HG03342 (cell line): ENCODE measurements around the gene MPP1.

ENCODE experiments used
- ATAC-seq: cut with Tn5 transposase; IDR thresholded peaks from one replicate; pipeline ENCODE4 v1.9.1; 2021; ENCODE audit warnings: mild to moderate bottlenecking, moderate library complexity; ENCODE audit not compliant: unreplicated experiment

The MPP1 gene

GRCh38 chrX:154813801-154814200 is 8.5 kb upstream of the MPP1 start:
- no peak for ATAC-seq

- ATAC-seq, result no peak
Observed at GRCh38 chrX:154812341-154813101, 7.2 kb upstream of the MPP1 start.

DNA sequence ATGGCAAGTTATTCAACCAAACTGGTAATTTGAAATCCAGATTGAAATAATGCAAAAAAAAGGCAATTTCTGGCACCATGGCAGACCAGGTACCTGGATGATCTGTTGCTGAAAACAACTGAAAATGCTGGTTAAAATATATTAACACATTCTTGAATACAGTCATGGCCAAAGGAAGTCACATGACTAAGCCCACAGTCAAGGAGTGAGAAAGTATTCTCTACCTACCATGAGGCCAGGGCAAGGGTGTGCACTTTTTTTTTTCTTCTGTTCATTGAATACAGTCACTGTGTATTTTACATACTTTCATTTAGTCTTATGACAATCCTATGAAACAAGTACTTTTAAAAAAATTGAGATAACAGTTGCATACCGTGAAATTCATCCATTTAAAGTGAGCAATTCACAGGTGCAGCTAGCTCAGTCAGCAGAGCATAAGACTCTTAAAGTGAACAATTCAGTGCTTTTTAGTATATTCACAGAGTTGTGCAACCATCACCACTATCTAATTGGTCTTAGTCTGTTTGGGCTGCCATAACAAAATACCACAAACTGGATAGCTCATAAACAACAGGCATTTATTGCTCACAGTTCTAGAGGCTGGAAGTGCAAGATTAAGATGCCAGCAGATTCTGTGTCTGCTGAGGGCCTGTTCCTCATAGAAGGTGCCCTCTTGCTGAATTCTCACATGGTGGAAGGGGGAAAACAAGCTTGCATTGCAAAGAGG is 4.8 kb upstream of the MPP1 start:
- ATAC-seq, result no peak

GRCh38 chrX:154806837-154807501 is 1.7 kb upstream of the MPP1 start:
- no peak for ATAC-seq

DNA sequence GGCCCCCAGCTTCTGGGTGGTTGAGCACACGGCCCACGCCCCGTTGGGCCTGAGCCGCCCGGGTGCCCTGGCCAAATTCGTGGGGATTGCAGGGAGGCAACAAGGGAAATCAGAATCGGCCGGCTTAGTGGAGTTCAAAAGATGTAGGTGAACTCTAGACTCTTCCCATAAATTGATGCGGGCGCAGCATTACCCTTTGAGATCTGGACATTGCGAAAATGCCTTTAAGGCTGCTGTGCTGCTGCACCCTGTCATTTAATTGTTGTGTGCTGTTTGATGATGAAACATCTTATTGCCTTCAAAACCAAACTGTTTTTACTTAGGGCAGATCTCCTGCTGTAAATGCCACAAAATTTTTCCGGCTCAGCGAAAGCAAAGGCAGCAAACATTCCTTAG is 409 bp upstream of the MPP1 start:
- ATAC-seq, result no peak

GRCh38 chrX:154804261-154804956 is 876 bp downstream of the MPP1 start:
- ATAC-seq, result peak; percentile 6

DNA sequence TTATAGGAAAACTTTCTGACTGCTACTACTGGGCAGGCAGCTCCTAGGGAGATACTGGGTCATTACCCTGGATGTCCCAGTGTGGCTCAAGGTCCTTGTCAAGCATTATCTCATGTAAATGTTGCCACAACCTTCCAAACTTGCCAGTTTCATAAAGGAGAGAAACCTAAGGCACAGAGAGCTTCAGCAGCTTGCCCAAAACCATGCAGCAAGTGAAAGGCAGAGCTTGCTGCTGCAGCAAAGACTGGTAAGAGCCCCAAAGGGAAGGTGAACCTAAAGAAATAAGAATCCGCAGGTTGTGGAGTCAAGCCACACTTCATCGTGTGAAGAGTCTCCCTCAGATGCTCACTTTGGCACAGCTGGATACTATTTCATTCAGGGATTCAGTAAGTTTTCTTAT is 2.3 kb downstream of the MPP1 start:
- ATAC-seq, result no peak

DNA sequence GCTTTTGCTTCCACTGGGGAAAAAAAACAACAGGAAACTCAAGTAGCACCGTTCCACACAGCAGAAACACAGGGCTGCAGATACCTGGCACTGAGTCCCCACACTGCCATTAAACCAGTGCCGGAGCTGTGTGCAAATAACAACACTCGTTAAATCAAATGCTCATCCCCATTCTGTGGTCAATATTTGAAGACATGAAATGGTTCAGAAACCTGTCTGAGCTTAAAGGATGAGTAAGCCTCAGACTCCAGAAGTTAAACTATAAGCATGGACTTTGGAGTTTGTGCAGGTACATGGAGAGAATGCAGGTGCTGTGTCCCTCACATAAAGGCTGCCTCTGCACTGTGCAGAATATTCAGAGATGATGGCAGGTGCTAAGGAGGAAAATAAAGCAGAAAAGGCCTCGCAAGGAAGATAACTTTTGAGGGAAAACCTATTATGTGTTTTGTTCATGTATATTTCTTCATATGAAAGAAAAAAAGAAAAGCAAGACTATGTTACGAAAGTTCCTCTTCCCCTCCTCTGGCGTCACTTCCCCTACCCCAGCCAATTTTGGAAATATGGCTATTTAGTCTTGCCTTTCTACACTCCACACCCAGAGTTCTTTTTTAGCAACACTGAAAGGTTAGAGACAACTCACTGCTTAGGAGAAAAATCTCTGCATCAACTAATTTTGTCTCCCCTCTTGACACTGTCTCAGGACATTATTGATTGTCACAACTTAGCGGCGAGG is 4.6 kb downstream of the MPP1 start:
- no peak for ATAC-seq

DNA sequence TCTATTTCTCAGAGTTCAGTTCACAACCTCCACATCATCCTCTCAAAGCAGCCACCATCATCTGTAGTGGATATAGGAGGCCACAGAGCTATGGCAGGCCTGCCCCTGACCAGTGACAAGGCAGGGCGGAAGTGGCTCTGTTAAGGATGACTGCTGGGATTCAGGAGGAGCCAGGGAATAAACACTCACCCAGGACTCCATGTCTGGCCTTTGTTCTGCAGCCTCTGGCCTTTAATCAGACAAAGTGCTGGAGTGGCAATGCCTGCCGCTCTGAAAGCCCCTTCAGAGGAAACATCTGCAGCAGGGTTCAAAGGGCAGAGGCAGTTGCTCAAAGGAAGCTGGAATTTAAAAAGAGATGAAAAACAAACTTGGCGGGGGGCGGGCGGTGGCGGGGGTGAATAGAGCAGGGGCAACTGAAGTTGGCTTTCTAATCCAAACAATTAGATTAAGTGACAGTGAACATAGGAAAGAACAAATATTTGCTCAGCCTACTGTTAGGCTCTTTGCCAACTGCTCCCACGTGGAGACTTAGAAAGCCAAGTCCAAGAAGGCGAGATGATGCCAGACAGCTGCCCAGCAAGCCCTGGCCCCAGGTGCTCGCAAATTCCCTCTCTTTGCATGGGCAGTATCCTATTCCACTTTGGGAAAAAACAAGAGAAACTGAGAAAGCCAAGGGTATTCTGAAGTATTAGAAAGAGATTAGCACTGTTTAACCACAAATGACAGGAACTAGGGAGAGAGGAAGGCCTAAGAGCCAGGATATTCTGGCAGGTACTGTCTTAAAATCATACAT is 5.5 kb downstream of the MPP1 start:
- ATAC-seq, result no peak

DNA sequence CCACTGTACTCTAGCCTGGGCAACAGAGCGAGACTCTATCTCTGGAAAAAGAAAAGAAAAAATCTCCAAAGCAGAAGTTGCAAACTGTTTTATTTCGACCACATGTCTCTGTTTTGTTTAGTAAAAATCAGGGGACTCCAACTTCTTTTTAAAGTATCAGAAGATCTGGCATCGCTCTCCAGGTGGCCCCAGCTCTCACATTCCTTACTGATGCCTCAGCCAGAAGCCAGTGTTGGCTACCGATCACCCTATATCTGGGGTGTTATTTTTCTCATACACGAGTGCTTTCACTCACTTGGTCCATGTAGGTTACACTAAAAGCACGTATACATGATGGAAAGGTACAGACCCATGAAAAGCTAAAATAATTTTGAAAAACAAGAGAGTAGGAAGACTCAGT is 8.3 kb downstream of the MPP1 start:
- no peak for ATAC-seq

DNA sequence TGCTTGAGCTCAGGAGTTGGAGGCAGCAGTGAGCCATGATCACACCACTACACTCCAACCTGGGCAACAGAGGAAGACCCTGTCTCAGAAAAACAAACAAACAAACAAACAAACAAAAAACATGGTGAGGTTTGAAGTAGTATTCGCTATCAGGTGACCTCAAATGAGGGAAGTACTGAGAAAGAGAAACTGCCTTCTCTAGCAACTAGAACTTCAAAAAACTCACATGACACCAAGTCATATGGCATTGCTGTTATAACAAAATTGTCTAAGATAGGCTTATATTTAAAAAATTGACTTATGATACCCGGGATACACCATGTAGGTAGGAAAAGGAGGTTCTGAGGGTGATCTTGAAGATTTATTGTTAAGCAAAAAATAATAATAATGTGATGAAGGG is 10.3 kb downstream of the MPP1 start:
- no peak for ATAC-seq

- ATAC-seq, result no peak
Observed at GRCh38 chrX:154793084-154793795, 12.0 kb downstream of the MPP1 start.

DNA sequence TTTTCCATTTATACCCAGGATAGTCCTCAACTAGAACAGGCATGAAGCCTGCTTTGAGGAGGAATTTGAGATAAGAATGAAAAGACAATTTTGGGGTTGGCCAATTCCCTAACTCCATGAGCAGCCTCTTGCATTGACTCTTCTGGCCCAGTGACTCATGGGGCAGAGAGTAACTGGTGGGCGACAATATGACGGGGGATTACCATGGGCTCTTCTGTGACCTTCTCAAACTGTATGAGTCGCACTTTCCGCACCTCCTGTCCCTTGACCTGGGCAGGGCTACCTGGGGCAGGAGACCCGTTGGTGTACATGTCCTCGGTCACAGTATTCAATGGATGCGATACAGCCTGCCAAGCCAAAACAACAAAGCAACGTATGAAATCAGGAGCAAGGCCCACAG is 13.3 kb downstream of the MPP1 start:
- ATAC-seq, result no peak

DNA sequence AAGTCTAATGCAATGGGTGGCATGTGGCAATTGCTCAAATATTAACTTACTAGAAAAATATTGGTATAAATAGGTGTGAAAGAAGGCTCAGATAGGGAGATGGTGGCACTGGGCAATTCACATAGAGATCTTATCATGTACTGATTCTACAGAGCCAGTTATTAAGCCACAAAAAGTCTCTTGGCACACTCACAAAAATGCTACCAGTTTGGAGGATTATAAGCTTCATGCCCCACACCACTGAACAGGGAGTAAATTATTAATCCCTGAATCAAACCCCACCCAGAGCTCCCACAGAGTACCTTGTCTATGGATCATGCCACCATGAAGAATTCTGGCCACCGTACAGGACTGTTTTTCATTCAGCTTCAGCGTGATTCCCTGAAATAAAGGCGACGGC is 13.8 kb downstream of the MPP1 start:
- no peak for ATAC-seq

GRCh38 chrX:154785716-154786115 is 19.6 kb downstream of the MPP1 start:
- ATAC-seq, result no peak

- no peak for ATAC-seq
Observed at GRCh38 chrX:154784149-154784995, 20.9 kb downstream of the MPP1 start.

DNA sequence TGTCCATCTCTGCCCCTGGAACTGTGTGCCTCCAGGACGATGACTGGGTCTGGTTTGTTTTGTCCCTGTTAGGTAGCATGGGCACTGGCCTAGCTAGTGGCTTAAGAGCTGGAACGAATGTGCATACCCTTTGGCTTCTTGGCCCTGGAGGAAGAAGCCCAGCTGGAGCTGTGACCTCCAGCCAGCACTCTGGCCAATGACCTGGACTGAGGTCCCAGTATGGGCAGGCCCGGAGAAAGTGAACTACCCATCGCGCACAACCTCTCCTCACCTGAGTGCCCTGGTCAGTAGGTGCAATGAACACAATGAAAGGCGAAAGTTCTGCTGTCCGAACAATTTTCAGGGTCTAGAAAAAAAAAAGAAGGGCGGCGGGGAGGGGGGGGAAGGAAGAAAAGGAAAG is 24.3 kb downstream of the MPP1 start:
- ATAC-seq, result no peak

- no peak for ATAC-seq
Observed at GRCh38 chrX:154779261-154779660, 26.0 kb downstream of the MPP1 start.
